ENCODE data around the gene MALRD1. TPM values are rescaled to one million over a fixed set of nuclear protein-coding genes. Genes with fewer than 3 reads are reported as not detected.
A peak's percentile ranks its signal among the peaks of the same experiment; 100 is the strongest.

Gene MALRD1
- total RNA-seq, 1 experiment from 2014 or later: 0.86 TPM

DNA sequence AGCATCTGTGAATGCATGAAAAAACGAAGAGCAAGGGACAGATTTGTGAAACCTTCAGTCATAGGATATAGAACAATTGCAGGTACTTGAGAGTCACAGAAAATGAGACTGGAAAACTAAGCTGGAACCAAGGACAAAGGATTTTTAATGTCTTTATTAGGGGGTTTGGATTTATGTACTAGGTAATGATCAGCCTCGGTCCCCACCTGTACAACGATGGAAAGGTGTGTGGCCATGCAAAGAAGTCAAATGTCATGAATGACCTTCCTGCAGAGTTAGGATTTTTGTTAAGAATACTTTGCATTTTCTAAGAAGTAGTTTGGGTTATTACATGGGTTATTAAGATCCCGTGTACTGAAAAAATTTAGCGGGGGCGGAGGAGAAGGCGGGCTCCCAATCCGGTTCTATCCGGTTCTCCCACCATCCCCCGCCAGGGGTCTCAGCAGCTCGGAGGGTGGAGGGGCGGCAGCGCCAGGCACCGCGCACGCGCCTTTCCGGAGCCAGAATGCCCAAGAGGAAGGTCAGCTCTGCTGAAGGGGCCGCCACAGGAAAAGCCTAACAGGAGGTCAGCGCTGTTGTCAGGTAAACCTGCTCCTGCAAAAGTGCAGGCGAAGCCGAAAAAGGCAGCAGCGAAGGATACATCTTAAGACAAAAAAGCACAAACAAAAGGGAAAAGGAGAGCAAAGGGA is 440.1 kb downstream of the MALRD1 start:
- BruUV-seq (replicated peaks): no TSS peak
- intact Hi-C loops (cut with micrococcal nuclease; ENCODE audit: unreplicated experiment): no loop called here
- Histone ChIP-seq H3K4me3 (ENCODE audit: low read depth, low read length, poor library complexity, severe bottlenecking) (peak overlapping the region; percentile 24), H3K27me3 (replicated peaks; ENCODE audit: insufficient read depth, low read depth, low read length, poor library complexity) (peaks cover 10% of the 10 kb centered on the region), H3K27ac (ENCODE audit: low read depth, low read length, poor library complexity, severe bottlenecking) (no peak overlapping the region), H3K4me1 (ENCODE audit: insufficient read depth, low read length, poor library complexity, severe bottlenecking) (no peaks in the 10 kb centered on the region), H3K9me3 (ENCODE audit: low read depth, low read length, poor library complexity, severe bottlenecking) (no peaks in the 10 kb centered on the region), H3K36me3 (ENCODE audit: insufficient read depth, low read length, poor library complexity, severe bottlenecking) (no peaks in the 10 kb centered on the region)
- CTCF ChIA-PET: interaction anchor here (0.6 kb wide), 1 partner anchor 79 kb away, joined by 3 read pairs; no protein-coding TSS in a partner anchor
- peak; percentile 65 for DNase-seq (ENCODE audit: low spot score)
- POLR2A ChIA-PET (ENCODE audit: low non-redundant PET): no interaction called here
- TF ChIP-seq, protein P1, sequence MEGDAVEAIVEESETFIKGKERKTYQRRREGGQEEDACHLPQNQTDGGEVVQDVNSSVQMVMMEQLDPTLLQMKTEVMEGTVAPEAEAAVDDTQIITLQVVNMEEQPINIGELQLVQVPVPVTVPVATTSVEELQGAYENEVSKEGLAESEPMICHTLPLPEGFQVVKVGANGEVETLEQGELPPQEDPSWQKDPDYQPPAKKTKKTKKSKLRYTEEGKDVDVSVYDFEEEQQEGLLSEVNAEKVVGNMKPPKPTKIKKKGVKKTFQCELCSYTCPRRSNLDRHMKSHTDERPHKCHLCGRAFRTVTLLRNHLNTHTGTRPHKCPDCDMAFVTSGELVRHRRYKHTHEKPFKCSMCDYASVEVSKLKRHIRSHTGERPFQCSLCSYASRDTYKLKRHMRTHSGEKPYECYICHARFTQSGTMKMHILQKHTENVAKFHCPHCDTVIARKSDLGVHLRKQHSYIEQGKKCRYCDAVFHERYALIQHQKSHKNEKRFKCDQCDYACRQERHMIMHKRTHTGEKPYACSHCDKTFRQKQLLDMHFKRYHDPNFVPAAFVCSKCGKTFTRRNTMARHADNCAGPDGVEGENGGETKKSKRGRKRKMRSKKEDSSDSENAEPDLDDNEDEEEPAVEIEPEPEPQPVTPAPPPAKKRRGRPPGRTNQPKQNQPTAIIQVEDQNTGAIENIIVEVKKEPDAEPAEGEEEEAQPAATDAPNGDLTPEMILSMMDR (conservative IDR thresholded peaks at IDR 0.05; ENCODE audit: low read depth, low read length): peak; percentile 53
- TF ChIP-seq EZH2 (IDR thresholded peaks at IDR 0.05; ENCODE audit: borderline replicate concordance, low read depth, low read length, poor library complexity, severe bottlenecking): no peak

DNA sequence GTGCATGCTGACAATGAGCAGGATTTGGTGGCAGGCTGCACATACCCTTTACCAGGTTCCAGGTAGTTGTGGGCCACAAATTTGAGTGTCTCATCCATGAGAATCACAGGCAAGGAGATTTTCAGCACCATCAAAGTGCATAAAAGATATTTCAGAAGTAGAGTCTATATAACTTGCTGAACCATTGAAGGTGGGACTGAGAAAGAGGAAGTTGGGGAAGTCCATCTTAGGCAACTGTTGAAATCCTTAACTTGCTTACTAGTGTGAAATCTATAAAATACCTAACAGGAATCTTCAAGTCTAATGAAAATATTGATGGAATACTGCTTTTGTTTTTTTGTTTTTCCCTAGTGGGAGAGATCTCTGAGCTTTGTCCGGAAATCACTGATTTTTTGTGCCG is 442.6 kb downstream of the MALRD1 start:
- Histone ChIP-seq H3K4me1 (ENCODE audit: insufficient read depth, low read length, poor library complexity, severe bottlenecking) (no peaks in the 10 kb centered on the region), H3K9me3 (ENCODE audit: low read depth, low read length, poor library complexity, severe bottlenecking) (no peaks in the 10 kb centered on the region), H3K27me3 (replicated peaks; ENCODE audit: insufficient read depth, low read depth, low read length, poor library complexity) (peaks cover 14% of the 10 kb centered on the region), H3K4me3 (ENCODE audit: low read depth, low read length, poor library complexity, severe bottlenecking) (no peak overlapping the region), H3K27ac (ENCODE audit: low read depth, low read length, poor library complexity, severe bottlenecking) (no peak overlapping the region), H3K36me3 (ENCODE audit: insufficient read depth, low read length, poor library complexity, severe bottlenecking) (no peaks in the 10 kb centered on the region)
- no peak for DNase-seq (ENCODE audit: low spot score)
- TF ChIP-seq, protein P1 (conservative IDR thresholded peaks at IDR 0.05; ENCODE audit: low read depth, low read length): no peak
- no peak for TF ChIP-seq EZH2 (IDR thresholded peaks at IDR 0.05; ENCODE audit: borderline replicate concordance, low read depth, low read length, poor library complexity, severe bottlenecking)
- no TSS peak for BruUV-seq (replicated peaks)
- POLR2A ChIA-PET (ENCODE audit: low non-redundant PET): no interaction called here
- intact Hi-C loops (cut with micrococcal nuclease; ENCODE audit: unreplicated experiment): no loop called here
- CTCF ChIA-PET: no interaction called here

DNA sequence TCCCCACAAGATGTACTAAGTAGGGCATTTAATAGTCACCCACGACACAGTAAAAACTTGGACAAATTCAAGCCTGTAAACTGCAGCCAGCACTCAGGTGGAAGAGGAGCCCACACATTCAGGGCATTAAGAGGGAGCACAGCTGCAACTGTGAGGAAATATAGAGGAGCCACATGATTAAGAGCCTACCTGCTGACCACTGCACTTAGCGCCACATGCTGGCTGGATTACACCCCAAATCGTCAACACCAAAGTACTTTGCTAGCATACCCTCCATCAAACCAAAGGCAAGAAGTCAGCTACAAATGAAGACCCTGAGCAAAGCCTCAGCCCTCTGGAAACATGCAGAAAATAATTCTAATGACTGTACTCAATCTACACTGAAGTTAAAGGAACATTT is 445.3 kb downstream of the MALRD1 start:
- no TSS peak for BruUV-seq (replicated peaks)
- Histone ChIP-seq H3K36me3 (ENCODE audit: insufficient read depth, low read length, poor library complexity, severe bottlenecking) (no peaks in the 10 kb centered on the region), H3K4me3 (ENCODE audit: low read depth, low read length, poor library complexity, severe bottlenecking) (no peak overlapping the region), H3K27ac (ENCODE audit: low read depth, low read length, poor library complexity, severe bottlenecking) (no peak overlapping the region), H3K27me3 (replicated peaks; ENCODE audit: insufficient read depth, low read depth, low read length, poor library complexity) (peaks cover 24% of the 10 kb centered on the region), H3K9me3 (ENCODE audit: low read depth, low read length, poor library complexity, severe bottlenecking) (no peaks in the 10 kb centered on the region), H3K4me1 (ENCODE audit: insufficient read depth, low read length, poor library complexity, severe bottlenecking) (peaks cover 14% of the 10 kb centered on the region)
- DNase-seq (ENCODE audit: low spot score): no peak
- TF ChIP-seq, protein P1 (conservative IDR thresholded peaks at IDR 0.05; ENCODE audit: low read depth, low read length): no peak
- TF ChIP-seq EZH2 (IDR thresholded peaks at IDR 0.05; ENCODE audit: borderline replicate concordance, low read depth, low read length, poor library complexity, severe bottlenecking): no peak
- intact Hi-C loops (cut with micrococcal nuclease; ENCODE audit: unreplicated experiment): no loop called here
- POLR2A ChIA-PET (ENCODE audit: low non-redundant PET): no interaction called here
- CTCF ChIA-PET: no interaction called here

All from A673 (cell line).